Measurements from ENCODE around the gene ZNF143. TPM values are rescaled to one million over a fixed set of nuclear protein-coding genes. Genes with fewer than 3 reads are reported as not detected.
A peak's percentile ranks its signal among the peaks of the same experiment; 100 is the strongest.

Gene ZNF143
- total and polyA plus RNA-seq, 10 donors = 12.1 to 42.5 (median 32.9) TPM

DNA sequence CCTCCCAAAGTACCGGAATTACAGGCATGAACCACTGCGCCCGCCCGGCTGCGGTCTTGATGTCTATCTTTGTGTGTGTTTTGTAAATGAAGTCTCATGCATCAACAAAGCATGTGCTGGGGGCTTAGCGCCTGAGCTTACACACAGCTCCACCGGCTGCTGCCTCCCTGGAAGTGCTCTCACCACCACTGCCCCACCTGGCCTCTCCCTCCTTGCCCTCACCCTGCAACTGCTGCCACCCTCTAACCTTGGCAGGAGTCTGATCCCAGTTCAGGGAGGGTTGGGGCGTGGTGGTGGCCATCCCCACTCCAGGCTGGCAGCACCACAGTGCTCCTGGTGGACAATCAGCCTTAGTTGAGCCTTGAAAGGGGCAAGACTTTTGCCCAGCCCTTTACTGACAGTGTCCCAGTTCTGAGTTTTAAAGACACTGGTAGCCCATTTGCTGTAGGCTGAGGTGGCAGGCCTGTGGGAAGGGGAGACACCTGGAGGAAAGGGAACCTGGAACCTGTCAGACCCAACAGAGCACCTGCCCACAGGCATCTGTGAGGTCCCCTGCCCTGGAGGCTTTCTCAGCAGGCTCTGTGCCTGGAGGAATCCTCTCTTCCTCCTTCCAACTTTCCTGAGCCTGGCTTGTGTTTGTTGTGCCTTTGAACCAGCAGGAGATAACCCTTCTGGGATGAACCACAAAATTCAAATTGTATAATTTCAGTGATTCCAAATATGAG is 70.3 kb downstream of the ZNF143 start:
- Histone ChIP-seq H3K4me1 (peaks cover 0 to 22% (median 6%) of the 10 kb centered on the region in 6 donors), H3K36me3 (peaks cover 0 to 39% (median 21%) of the 10 kb centered on the region in 6 donors), H3K9me3 (no peaks in the 10 kb centered on the region), H3K27ac (no peak overlapping the region), H3K4me3 (no peak overlapping the region), H3K27me3 (replicated peaks in 1 of 7) (no peaks in the 10 kb centered on the region)
- no peak for DNase-seq
- TF ChIP-seq POLR2A (IDR thresholded peaks at IDR 0.05) (no peak), POLR2AphosphoS5 (IDR thresholded peaks at IDR 0.05) (peak in 2 of 3 donors; percentile 13 to 20)
- WGBS, 5 donors = 93 to 98% (median 97%) methylated on average over 8 of the region's 8 CpGs
- intact Hi-C loops (cut with DNase I; ENCODE audit: low total_unique reads) = no loop called here

- H3K4me1 ChIP-seq = peaks cover 0 to 20% (median 6%) of the 10 kb centered on the region in 6 donors
- no peak overlapping the region for H3K4me3 ChIP-seq
- H3K9me3 ChIP-seq = no peaks in the 10 kb centered on the region
- intact Hi-C loops (cut with DNase I; ENCODE audit: low total_unique reads) = no loop called here
- H3K27me3 ChIP-seq (replicated peaks in 1 of 7) = no peaks in the 10 kb centered on the region
- DNase-seq = no peak
- no peak overlapping the region for H3K27ac ChIP-seq
- TF ChIP-seq POLR2AphosphoS5 (IDR thresholded peaks at IDR 0.05) (no peak), CTCF (IDR thresholded peaks at IDR 0.05 in 8 of 11, conservative IDR thresholded peaks at IDR 0.05 in 3 of 11) (no peak), POLR2A (IDR thresholded peaks at IDR 0.05) (no peak)
- WGBS, 5 donors = 93 to 97% (median 95%) methylated on average over 9 of the region's 9 CpGs
- peaks cover 0 to 19% (median 7%) of the 10 kb centered on the region in 6 donors for H3K36me3 ChIP-seq
These were observed 72.2 kb downstream of the ZNF143 start for GRCh38 chr11:9533058-9533457.

DNA sequence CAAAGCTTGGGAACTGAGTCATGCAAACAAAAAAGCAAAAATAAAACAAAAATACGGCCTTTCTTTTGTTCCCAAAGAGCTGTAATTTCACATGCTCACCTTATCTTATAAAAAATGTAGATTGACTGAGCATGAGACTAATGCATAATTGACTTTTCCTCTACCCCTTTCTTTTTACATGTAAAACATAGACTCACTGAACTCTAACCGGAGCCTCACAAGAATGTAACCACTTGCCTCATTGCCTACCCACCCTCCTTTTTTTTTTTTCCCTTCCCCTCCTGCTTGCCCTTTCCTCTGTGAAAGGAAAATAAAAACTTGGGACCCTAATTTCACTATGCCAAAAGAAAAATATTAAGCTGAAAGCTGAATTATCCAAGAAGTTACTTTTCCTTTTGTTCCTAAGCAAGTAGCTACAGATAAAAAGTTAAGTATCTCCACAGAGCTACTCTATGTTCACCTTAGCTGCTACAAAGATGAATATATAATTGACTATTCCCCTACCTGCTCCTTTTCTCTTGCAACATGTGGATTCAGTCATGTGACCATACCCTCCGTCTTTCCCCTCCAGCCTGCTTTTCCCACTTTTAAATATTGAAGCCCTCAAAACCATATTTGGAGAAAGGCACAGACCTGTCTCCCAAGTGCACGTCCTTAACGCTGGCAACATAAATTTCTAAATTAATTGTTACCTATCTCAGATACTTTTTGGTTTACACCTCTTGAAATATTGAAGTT is 73.1 kb downstream of the ZNF143 start:
- Histone ChIP-seq H3K9me3 (no peaks in the 10 kb centered on the region), H3K4me3 (no peak overlapping the region), H3K27me3 (replicated peaks in 1 of 7) (no peaks in the 10 kb centered on the region), H3K27ac (no peak overlapping the region), H3K4me1 (peaks cover 0 to 17% (median 6%) of the 10 kb centered on the region in 6 donors), H3K36me3 (peaks cover 0 to 11% (median 2%) of the 10 kb centered on the region in 6 donors)
- TF ChIP-seq POLR2A (IDR thresholded peaks at IDR 0.05) (no peak), CTCF (IDR thresholded peaks at IDR 0.05 in 8 of 11, conservative IDR thresholded peaks at IDR 0.05 in 3 of 11) (no peak), POLR2AphosphoS5 (IDR thresholded peaks at IDR 0.05) (no peak)
- intact Hi-C loops (cut with DNase I; ENCODE audit: low total_unique reads) = loop anchor here (2.0 kb wide), 1 partner anchor 79 kb away; no protein-coding TSS in a partner anchor
- no peak for DNase-seq
- WGBS, 5 donors = 89 to 95% (median 93%) methylated on average over 5 of the region's 5 CpGs

DNA sequence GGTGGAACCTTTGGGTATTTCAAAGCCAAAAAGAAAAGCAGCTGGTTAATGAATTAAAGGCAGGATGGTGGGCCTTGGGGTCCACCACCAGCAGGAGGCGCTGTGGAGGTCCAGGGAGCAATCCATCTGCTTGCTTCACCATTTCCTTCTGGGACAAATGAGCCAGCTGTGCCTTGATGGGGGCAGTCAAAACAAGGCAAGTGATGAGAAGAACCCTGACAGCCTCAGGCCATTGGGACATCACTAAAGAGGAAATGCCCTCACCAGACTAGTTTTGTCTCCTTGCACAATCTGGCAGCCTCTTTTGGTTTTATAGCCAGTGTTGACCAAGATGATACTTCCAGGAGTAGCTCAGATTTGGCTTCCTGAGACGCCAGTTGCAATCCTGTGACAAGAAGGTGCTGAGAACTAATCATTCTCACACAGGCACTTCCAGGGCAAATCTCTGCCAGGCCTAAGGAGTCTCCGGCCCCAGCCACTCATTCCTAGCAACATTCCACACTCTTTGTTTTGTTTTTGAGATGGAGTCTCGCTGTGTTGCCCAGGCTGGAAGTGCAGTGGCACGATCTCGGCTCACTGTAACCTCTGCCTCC is 74.5 kb downstream of the ZNF143 start:
- Histone ChIP-seq H3K36me3 (peaks cover 0 to 8% (median 0%) of the 10 kb centered on the region in 6 donors), H3K4me3 (no peak overlapping the region), H3K4me1 (peaks cover 0 to 10% (median 6%) of the 10 kb centered on the region in 6 donors), H3K27me3 (replicated peaks in 1 of 7) (no peaks in the 10 kb centered on the region), H3K9me3 (no peaks in the 10 kb centered on the region), H3K27ac (peak overlapping the region in 1 of 8 donors; percentile 25)
- TF ChIP-seq POLR2A (IDR thresholded peaks at IDR 0.05) (no peak), POLR2AphosphoS5 (IDR thresholded peaks at IDR 0.05) (peak in 2 of 3 donors; percentile 36 to 47), CTCF (IDR thresholded peaks at IDR 0.05 in 8 of 11, conservative IDR thresholded peaks at IDR 0.05 in 3 of 11) (peak; percentile 67 to 88 (median 81))
- intact Hi-C loops (cut with DNase I; ENCODE audit: low total_unique reads) = loop anchor here (2.0 kb wide), 1 partner anchor 78 kb away; no protein-coding TSS in a partner anchor
- WGBS, 5 donors = 65 to 75% (median 71%) methylated on average over 6 of the region's 6 CpGs
- DNase-seq = peak; percentile 91
